Measurements from ENCODE around the gene C14orf39. TPM values are rescaled to one million over a fixed set of nuclear protein-coding genes. Genes with fewer than 3 reads are reported as not detected.

The C14orf39 gene
- total and polyA plus RNA-seq, 2 of the 8 experiments (the other 6 are each of a cell fraction or from before 2014, with no cell fraction given): 0.18 to 1.2 TPM

GRCh38 chr14:60487211-60487610 is 1.3 kb upstream of the C14orf39 start:
- Histone ChIP-seq H4K20me1 (replicated peaks in 1 of 2; ENCODE audit: control insufficient read depth in 1 of 2, insufficient read depth in 2 of 2, low read length in 2 of 2) (no peaks in the 10 kb centered on the region), H2BK5ac (ENCODE audit: low read depth, low read length) (no peak overlapping the region), H3K4ac (replicated peaks; ENCODE audit: insufficient read length, low read depth, low read length) (no peak overlapping the region), H3K79me1 (ENCODE audit: low read depth, low read length) (no peaks in the 10 kb centered on the region), H3K4me2 (ENCODE audit: insufficient read depth in 1 of 2, low read depth in 2 of 2, low read length in 2 of 2) (no peak overlapping the region), H3K23ac (ENCODE audit: insufficient read length) (no peak overlapping the region), H3K79me2 (ENCODE audit: control insufficient read depth in 1 of 2, insufficient read depth in 2 of 2, low read length in 2 of 2) (no peaks in the 10 kb centered on the region), H3K9ac (replicated peaks in 1 of 4; ENCODE audit: extremely low read depth in 1 of 4, low read depth in 3 of 4, low read length in 3 of 4) (no peak overlapping the region), H4K5ac (ENCODE audit: insufficient read length, low read depth, low read length) (no peak overlapping the region), H3K36me3 (ENCODE audit: control insufficient read depth in 2 of 4, insufficient read depth in 4 of 4, low read length in 3 of 4) (no peaks in the 10 kb centered on the region), H2AFZ (ENCODE audit: low read length) (no peak overlapping the region), H2BK20ac (ENCODE audit: low read length) (no peak overlapping the region), H2AK5ac (ENCODE audit: low read depth, low read length) (no peak overlapping the region), H2BK120ac (replicated peaks; ENCODE audit: low read depth, low read length) (no peak overlapping the region), H3K27ac (ENCODE audit: low read depth, low read length) (no peak overlapping the region), H4K8ac (ENCODE audit: extremely low read depth, insufficient read depth, low read length) (no peak overlapping the region), H3K9me3 (ENCODE audit: insufficient read depth in 2 of 2, low read depth in 1 of 2, low read length in 1 of 2) (no peaks in the 10 kb centered on the region), H3K56ac (replicated peaks; ENCODE audit: insufficient read length, low read depth, low read length) (no peak overlapping the region), H3K14ac (ENCODE audit: insufficient read length) (no peak overlapping the region), H2BK12ac (ENCODE audit: low read depth, low read length) (no peak overlapping the region), H3K23me2 (ENCODE audit: low read depth, low read length) (peaks cover 3% of the 10 kb centered on the region), H3K27me3 (replicated peaks in 1 of 4; ENCODE audit: control insufficient read depth in 3 of 4, extremely low read depth in 1 of 4, insufficient read depth in 3 of 4, low read length in 3 of 4) (peaks cover 0 to 29% (median 16%) of the 10 kb centered on the region in 4 experiments; a peak in 6 of 7 replicates), H3K4me1 (replicated peaks in 1 of 4; ENCODE audit: control insufficient read depth in 3 of 4, insufficient read depth in 4 of 4, low read length in 3 of 4) (no peaks in the 10 kb centered on the region), H3K4me3 (ENCODE audit: extremely low read depth in 1 of 4, insufficient read depth in 2 of 4, low read depth in 3 of 4, low read length in 4 of 4) (no peak overlapping the region), H3K18ac (ENCODE audit: extremely low read depth, low read length) (no peak overlapping the region), H2BK15ac (ENCODE audit: low read length) (no peak overlapping the region), H4K91ac (replicated peaks; ENCODE audit: insufficient read length, low read length) (no peak overlapping the region)
- DNase-seq (ENCODE audit: low read depth in 1 of 2, low spot score in 2 of 2): no peak
- FAIRE-seq: no peak
- 73% methylated on average over 2 of the region's 2 CpGs; no CpG with 5 or more reads in 1 of the 2 experiments for WGBS, 2 experiments (ENCODE audit: extremely low coverage in 1 of 2, insufficient coverage in 1 of 2, insufficient read length in 1 of 2, insufficient replicate concordance in 2 of 2, low coverage in 1 of 2, low lambda C conversion rate in 2 of 2, missing lambda C conversion rate in 1 of 2)
- ChIA-PET POLR2A (ENCODE audit: partially characterized antibody) (no interaction called here), CTCF (ENCODE audit: partially characterized antibody) (interaction anchor here (0.8 to 1.5 kb wide), 3 partner anchors 20 to 137 kb away, joined by 3 to 9 read pairs (median 3); no protein-coding TSS in a partner anchor)
- TF ChIP-seq EP300 (IDR thresholded peaks at IDR 0.05; ENCODE audit: borderline replicate concordance in 1 of 2, low read depth in 2 of 2, low read length in 2 of 2) (no peak), ATF2 (IDR thresholded peaks at IDR 0.05; ENCODE audit: low read length) (no peak), CTBP2 (IDR thresholded peaks at IDR 0.05; ENCODE audit: borderline replicate concordance, insufficient read depth, insufficient read length, low read length) (no peak), POU5F1 (IDR thresholded peaks at IDR 0.05; ENCODE audit: low read depth, low read length) (no peak), RFX5 (IDR thresholded peaks at IDR 0.05; ENCODE audit: borderline replicate concordance, low read depth, low read length) (no peak), EZH2 (IDR thresholded peaks at IDR 0.05; ENCODE audit: low read depth, low read length, severe bottlenecking) (no peak), FOSL1 (IDR thresholded peaks at IDR 0.05; ENCODE audit: insufficient read depth, low read depth, low read length) (no peak)

All from H1 (cell line).